Ectodermal cell (in vitro differentiated cells): ENCODE results near the gene DHRSX.

ENCODE experiments used
- H3K27ac ChIP-seq: 2 replicates; pipeline ENCODE4 v1.7.0; 2013; ENCODE audit warnings: mild to moderate bottlenecking, low read depth, low read length; ENCODE audit not compliant: insufficient read depth, poor library complexity, severe bottlenecking
- H3K27me3 ChIP-seq: 2 replicates; pipeline ENCODE4 v1.7.0; 2013; ENCODE audit warnings: mild to moderate bottlenecking, low read length; ENCODE audit not compliant: insufficient read depth, control insufficient read depth, poor library complexity, severe bottlenecking
- H3K36me3 ChIP-seq: one replicate; pipeline ENCODE4 v1.7.0; 2013; ENCODE audit warnings: low read length; ENCODE audit not compliant: control insufficient read depth, insufficient read depth
- H3K4me1 ChIP-seq: one replicate; pipeline ENCODE4 v1.7.0; 2013; ENCODE audit warnings: low read length; ENCODE audit not compliant: control insufficient read depth, insufficient read depth
- H3K4me3 ChIP-seq: 2 replicates; pipeline ENCODE4 v1.7.0; 2013; ENCODE audit warnings: low read depth, low read length, control low read depth; ENCODE audit not compliant: insufficient read depth
- H3K9me3 ChIP-seq: 2 replicates; pipeline ENCODE4 v1.7.0; 2013; ENCODE audit warnings: mild to moderate bottlenecking, low read length, moderate library complexity; ENCODE audit not compliant: control insufficient read depth
- WGBS, 2 experiments: methylation state at CpG; one replicate each; pipeline ENCODE4 v1.1.7; 2013; ENCODE audit warnings: missing lambda C conversion rate in 2 of 2; 5-methylcytosine and 5-hydroxymethylcytosine counted together

The DHRSX gene

GRCh38 chrX:2192584-2193272 is 308.0 kb downstream of the DHRSX start:
- H3K27ac ChIP-seq = no peak overlapping the region

GRCh38 chrX:2188840-2189239 is 311.9 kb downstream of the DHRSX start:
- 87 to 91% methylated on average over 7 of the region's 7 CpGs for WGBS, 2 experiments
- Histone ChIP-seq H3K36me3 (peaks cover 6% of the 10 kb centered on the region), H3K27me3 (no peaks in the 10 kb centered on the region), H3K4me1 (peaks cover 5% of the 10 kb centered on the region), H3K9me3 (no peaks in the 10 kb centered on the region), H3K27ac (no peak overlapping the region), H3K4me3 (no peak overlapping the region)

More at GRCh38 chrX:2192584-2193272, 308.0 kb downstream of the DHRSX start:
- Histone ChIP-seq H3K9me3 (no peaks in the 10 kb centered on the region), H3K4me1 (peaks cover 5% of the 10 kb centered on the region), H3K27me3 (no peaks in the 10 kb centered on the region), H3K4me3 (no peak overlapping the region), H3K36me3 (no peaks in the 10 kb centered on the region)
- whole genome bisulfite sequencing, 2 experiments = 87 to 90% methylated on average over 12 of the region's 12 CpGs

- Histone ChIP-seq H3K4me3 (no peak overlapping the region), H3K36me3 (peaks cover 6% of the 10 kb centered on the region), H3K27me3 (no peaks in the 10 kb centered on the region), H3K9me3 (no peaks in the 10 kb centered on the region), H3K27ac (no peak overlapping the region), H3K4me1 (peaks cover 10% of the 10 kb centered on the region)
- 27 to 34% methylated on average over 14 of the region's 14 CpGs for WGBS, 2 experiments
Observed at GRCh38 chrX:2188330-2188792, 312.4 kb downstream of the DHRSX start.

GRCh38 chrX:2187352-2188115 is 313.2 kb downstream of the DHRSX start:
- H3K4me3 ChIP-seq = no peak overlapping the region
- no peaks in the 10 kb centered on the region for H3K27me3 ChIP-seq
- H3K27ac ChIP-seq = no peak overlapping the region
- peaks cover 16% of the 10 kb centered on the region for H3K4me1 ChIP-seq
- 91 to 95% methylated on average over 15 of the region's 15 CpGs for WGBS, 2 experiments
- no peaks in the 10 kb centered on the region for H3K9me3 ChIP-seq
- H3K36me3 ChIP-seq = peaks cover 6% of the 10 kb centered on the region

- Histone ChIP-seq H3K27ac (no peak overlapping the region), H3K4me3 (no peak overlapping the region), H3K36me3 (peaks cover 6% of the 10 kb centered on the region), H3K9me3 (no peaks in the 10 kb centered on the region), H3K4me1 (peaks cover 21% of the 10 kb centered on the region), H3K27me3 (no peaks in the 10 kb centered on the region)
- 96 to 97% methylated on average over 25 of the region's 25 CpGs for WGBS, 2 experiments
Observed at GRCh38 chrX:2185341-2186082, 315.3 kb downstream of the DHRSX start.

GRCh38 chrX:2184089-2184488 is 316.7 kb downstream of the DHRSX start:
- 92 to 94% methylated on average over 1 of the region's 1 CpG for WGBS, 2 experiments

GRCh38 chrX:2183193-2183725 is 317.5 kb downstream of the DHRSX start:
- H3K27ac ChIP-seq = peak overlapping the region; percentile 81
- no peaks in the 10 kb centered on the region for H3K9me3 ChIP-seq
- peaks cover 18% of the 10 kb centered on the region for H3K4me1 ChIP-seq
- WGBS, 2 experiments = 78 to 81% methylated on average over 14 of the region's 14 CpGs
- H3K36me3 ChIP-seq = peaks cover 6% of the 10 kb centered on the region
- no peaks in the 10 kb centered on the region for H3K27me3 ChIP-seq
- no peak overlapping the region for H3K4me3 ChIP-seq

More at GRCh38 chrX:2184089-2184488, 316.7 kb downstream of the DHRSX start:
- peaks cover 21% of the 10 kb centered on the region for H3K4me1 ChIP-seq
- H3K27me3 ChIP-seq = no peaks in the 10 kb centered on the region
- H3K36me3 ChIP-seq = peaks cover 6% of the 10 kb centered on the region
- H3K27ac ChIP-seq = no peak overlapping the region
- H3K9me3 ChIP-seq = no peaks in the 10 kb centered on the region
- no peak overlapping the region for H3K4me3 ChIP-seq

GRCh38 chrX:2177541-2177940 is 323.2 kb downstream of the DHRSX start:
- Histone ChIP-seq H3K9me3 (no peaks in the 10 kb centered on the region), H3K4me3 (no peak overlapping the region), H3K27me3 (no peaks in the 10 kb centered on the region), H3K27ac (no peak overlapping the region), H3K4me1 (peaks cover 5% of the 10 kb centered on the region), H3K36me3 (no peaks in the 10 kb centered on the region)
- 96% methylated on average over 14 of the region's 14 CpGs for WGBS, 2 experiments

- Histone ChIP-seq H3K36me3 (no peaks in the 10 kb centered on the region), H3K27me3 (no peaks in the 10 kb centered on the region), H3K4me3 (no peak overlapping the region), H3K4me1 (no peaks in the 10 kb centered on the region), H3K27ac (no peak overlapping the region), H3K9me3 (no peaks in the 10 kb centered on the region)
- WGBS, 2 experiments = 93 to 94% methylated on average over 5 of the region's 5 CpGs
Observed at GRCh38 chrX:2176733-2177132, 324.0 kb downstream of the DHRSX start.

- no peak overlapping the region for H3K27ac ChIP-seq
- 92 to 97% methylated on average over 9 of the region's 9 CpGs for WGBS, 2 experiments
- H3K9me3 ChIP-seq = no peaks in the 10 kb centered on the region
- H3K36me3 ChIP-seq = no peaks in the 10 kb centered on the region
- H3K27me3 ChIP-seq = no peaks in the 10 kb centered on the region
- H3K4me3 ChIP-seq = no peak overlapping the region
- H3K4me1 ChIP-seq = no peaks in the 10 kb centered on the region
Observed at GRCh38 chrX:2176274-2176673, 324.5 kb downstream of the DHRSX start.
